NCI-H1092 (cell line): Measurements from ENCODE around the gene ARHGAP19.
A peak's percentile ranks its signal among the peaks of the same experiment; 100 is the strongest.

Experiments
- DNase-seq: peaks from one replicate; lab custom pipeline; 2025; lab: John Stamatoyannopoulos, UW

Gene ARHGAP19

GRCh38 chr10:97292097-97292861 is at the start of gene ARHGAP19:
TSS of gene ARHGAP19 (minus strand) at chr10:97292637. CDS start at chr10:97292627, 10 bp downstream.
- DNase-seq: peak; percentile 96

- DNase-seq: no peak
Measured at GRCh38 chr10:97341416-97341815, 49.0 kb upstream of the ARHGAP19 start.

GRCh38 chr10:97338041-97338440 is 45.6 kb upstream of the ARHGAP19 start:
- no peak for DNase-seq

DNA sequence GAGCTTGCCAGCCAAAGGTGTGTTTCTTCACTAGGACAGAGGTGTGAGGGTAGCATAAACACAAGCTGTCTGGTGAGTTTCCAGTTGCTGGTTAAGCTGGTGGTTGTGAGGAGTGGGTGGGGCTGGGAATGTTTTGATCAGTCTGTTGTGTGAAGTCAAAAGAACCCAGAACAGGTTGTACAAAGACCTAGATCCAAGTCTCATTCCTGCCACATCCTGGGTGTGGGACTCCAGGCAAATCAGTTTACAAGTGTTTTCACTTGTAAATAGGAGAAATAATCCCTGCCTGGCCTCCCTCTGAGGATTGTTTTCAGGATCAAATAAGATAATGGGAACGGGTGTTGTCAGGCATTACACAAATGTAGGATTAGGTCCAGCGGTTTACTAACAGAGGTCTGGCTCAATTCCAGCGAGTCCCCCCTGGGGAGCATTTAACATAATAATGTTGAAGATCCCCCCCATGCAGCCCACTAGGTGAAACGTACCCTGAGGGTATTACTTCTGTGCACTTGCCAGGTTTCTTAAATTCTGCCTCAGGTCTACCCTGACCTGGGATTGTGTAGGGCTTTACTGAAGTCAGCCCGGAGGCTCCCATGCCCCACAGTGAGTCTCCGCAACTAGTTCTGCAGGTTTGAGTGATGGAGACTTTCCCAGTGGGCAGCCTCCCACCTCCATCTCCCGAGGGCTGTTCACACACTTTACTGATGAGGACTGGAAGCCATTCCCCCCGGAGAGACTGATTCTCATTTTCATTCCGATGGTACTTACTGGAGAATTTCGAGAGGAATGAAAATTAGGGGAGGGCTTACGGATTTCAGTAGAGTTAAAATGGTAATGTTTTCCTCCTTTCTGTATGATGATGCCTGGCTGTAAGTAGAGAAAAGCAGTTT is 44.8 kb upstream of the ARHGAP19 start:
- DNase-seq: no peak

GRCh38 chr10:97336446-97336845 is 44.0 kb upstream of the ARHGAP19 start:
- no peak for DNase-seq

- no peak for DNase-seq
Measured at GRCh38 chr10:97336006-97336405, 43.6 kb upstream of the ARHGAP19 start.

- DNase-seq: no peak
Measured at GRCh38 chr10:97335188-97335619, 42.8 kb upstream of the ARHGAP19 start.

- peak; percentile 55 for DNase-seq
Measured at GRCh38 chr10:97334370-97335175, 42.1 kb upstream of the ARHGAP19 start, which contains the start of gene FRAT2. TSS of gene FRAT2 (minus strand) at chr10:97334729. CDS start at chr10:97334572, 157 bp downstream.

- DNase-seq: no peak
Measured at GRCh38 chr10:97333601-97334369, 41.3 kb upstream of the ARHGAP19 start.

DNA sequence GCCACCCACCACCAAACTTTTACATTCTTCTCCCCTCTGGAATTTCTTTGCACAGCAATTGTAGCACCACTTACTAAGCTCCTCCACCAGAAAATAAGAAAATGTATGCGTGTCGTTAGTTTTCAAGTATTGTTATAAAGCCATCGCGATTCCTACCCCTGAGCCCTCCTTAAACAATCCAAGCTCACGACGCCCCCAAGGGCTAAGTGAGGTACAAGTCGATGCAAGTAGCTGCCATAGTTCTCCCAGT is 40.8 kb upstream of the ARHGAP19 start:
- no peak for DNase-seq

DNA sequence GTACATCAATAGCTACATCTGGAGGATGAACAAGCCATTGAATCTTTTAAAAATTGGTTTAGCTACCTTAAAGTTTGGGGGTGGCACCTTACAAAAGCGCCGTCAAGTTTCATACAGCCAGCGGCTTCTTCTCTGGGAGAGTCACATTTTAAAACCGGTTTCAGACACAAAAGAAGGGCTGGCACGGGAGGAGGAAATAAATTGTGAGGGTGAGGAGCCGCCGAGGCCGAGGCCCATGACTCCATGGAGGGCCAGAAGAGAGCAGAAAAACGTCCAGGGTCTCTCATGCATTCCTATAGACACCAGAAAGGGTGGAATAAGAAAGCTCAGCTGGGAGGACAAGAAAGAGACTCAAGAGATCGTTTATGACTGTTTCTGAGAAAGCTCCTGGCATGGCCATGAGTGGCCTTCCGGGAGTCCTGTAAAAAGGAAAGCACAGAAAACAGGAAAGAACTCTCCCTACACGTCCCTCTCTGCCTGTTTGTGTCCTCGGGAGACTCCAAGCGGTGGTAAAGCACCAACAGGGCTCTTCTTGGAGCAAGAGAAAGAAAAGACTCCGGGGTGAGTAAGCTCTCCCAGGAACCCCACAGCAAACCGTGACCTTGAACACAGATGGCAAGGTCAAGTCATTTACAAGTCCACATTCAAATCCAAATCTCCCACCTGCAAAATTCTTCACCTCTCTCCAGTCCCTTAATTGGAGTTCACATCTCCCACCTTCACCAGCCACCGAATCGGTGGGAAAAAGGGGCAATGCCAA is 40.3 kb upstream of the ARHGAP19 start:
- DNase-seq: no peak

GRCh38 chr10:97331153-97331703 is 38.8 kb upstream of the ARHGAP19 start:
- no peak for DNase-seq

GRCh38 chr10:97329766-97330165 is 37.3 kb upstream of the ARHGAP19 start:
- DNase-seq: no peak

- no peak for DNase-seq
Measured at GRCh38 chr10:97328646-97329453, 36.4 kb upstream of the ARHGAP19 start.

DNA sequence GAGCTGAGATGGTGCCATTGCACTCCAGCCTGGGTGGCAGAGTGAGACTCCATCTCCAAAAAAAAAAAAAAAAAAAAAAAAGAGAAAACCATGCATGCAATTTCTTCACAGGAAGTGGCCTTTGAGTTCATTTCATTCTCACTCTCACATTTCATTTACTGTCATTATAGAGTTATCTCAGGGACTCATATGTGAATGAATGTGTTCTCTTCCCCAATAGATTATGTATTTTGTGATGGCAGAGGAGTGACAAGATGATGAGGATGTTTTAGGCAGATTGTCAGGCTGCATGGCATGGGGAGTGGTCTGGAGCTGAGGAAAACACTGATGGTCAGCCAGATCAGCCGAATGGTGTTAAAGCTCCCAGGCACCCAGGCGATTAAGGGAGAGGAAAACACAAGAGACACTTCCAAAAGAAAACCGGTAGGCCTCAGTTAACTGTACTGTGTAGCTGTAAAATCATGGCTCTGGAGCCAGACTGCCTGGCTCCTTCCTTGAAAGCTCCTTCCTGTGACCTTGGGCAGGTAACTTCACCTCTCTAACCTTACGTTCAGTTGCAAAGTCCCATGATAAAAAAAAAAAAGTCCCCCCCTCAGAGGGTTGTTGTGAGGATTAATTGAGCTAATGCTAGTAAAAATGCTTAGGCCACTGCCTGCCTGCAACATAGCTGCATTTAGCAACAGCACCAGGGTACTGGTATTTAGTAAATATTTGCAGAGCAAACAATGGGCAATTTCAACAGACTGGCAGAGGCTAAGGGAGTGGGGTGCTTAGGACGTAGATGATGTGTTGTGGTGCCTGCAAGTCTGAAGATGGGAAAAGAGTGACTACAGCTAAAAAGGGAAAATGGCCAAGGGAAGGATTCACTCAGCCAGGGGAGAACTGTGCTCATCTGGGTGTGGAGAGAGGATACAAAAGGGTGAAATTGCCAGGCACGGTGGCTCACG is 35.2 kb upstream of the ARHGAP19 start:
- no peak for DNase-seq

DNA sequence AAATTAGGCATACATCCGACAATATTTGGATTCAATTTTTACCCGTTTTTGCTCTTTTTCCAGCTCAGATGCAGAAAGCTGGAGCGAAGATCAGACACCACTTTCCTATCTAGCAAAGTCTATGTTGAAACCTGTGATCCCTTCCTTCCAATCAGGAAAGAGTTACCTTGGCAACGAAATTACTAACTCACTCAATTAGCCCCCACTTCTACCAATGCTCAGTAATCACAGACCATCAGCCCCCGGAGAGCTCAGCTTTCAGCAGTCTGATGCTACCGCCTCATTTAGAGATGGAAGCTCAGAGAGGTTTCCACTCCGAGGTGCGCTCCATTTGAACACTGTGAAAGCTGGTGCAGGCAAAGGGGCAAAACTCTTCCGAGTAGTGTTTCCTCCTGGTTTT is 33.3 kb upstream of the ARHGAP19 start:
- no peak for DNase-seq

GRCh38 chr10:97323501-97323900 is 31.1 kb upstream of the ARHGAP19 start:
- DNase-seq: no peak

- DNase-seq: peak; percentile 20
Measured at GRCh38 chr10:97321804-97322190, 29.4 kb upstream of the ARHGAP19 start.
